IPS-15b (cell line): Measurements from ENCODE around the gene CBLN3.
A peak's percentile ranks its signal among the peaks of the same experiment; 100 is the strongest.

Experiments
- H3K27me3 ChIP-seq: one replicate; pipeline ENCODE4 v1.6.1; 2013; ENCODE audit warnings: low read length; ENCODE audit not compliant: control insufficient read depth, insufficient read depth
- H3K36me3 ChIP-seq: one replicate; pipeline ENCODE4 v1.6.1; 2013; ENCODE audit warnings: low read length; ENCODE audit not compliant: control insufficient read depth, insufficient read depth
- H3K4me1 ChIP-seq: one replicate; pipeline ENCODE4 v1.6.1; 2013; ENCODE audit warnings: mild to moderate bottlenecking, low read length; ENCODE audit not compliant: control insufficient read depth, insufficient read depth
- H3K4me3 ChIP-seq: one replicate; pipeline ENCODE4 v1.5.1; 2013; ENCODE audit warnings: low read depth, low read length
- H3K9ac ChIP-seq: one replicate; pipeline ENCODE4 v1.6.1; 2013; ENCODE audit warnings: low read depth, mild to moderate bottlenecking, low read length
- H3K9me3 ChIP-seq: one replicate; pipeline ENCODE4 v1.6.1; 2013; ENCODE audit warnings: mild to moderate bottlenecking, low read length; ENCODE audit not compliant: control insufficient read depth, insufficient read depth

The CBLN3 gene

GRCh38 chr14:24428628-24429394, 657 bp downstream of the CBLN3 start:
- Histone ChIP-seq H3K36me3 (peaks cover 5% of the 10 kb centered on the region), H3K4me1 (peaks cover 13% of the 10 kb centered on the region), H3K9ac (peak overlapping the region; percentile 54), H3K4me3 (peak overlapping the region; percentile 97), H3K9me3 (no peaks in the 10 kb centered on the region), H3K27me3 (peaks cover 7% of the 10 kb centered on the region)

GRCh38 chr14:24427537-24428508, 1.6 kb downstream of the CBLN3 start:
- H3K4me3 ChIP-seq: no peak overlapping the region
- no peaks in the 10 kb centered on the region for H3K9me3 ChIP-seq
- peaks cover 11% of the 10 kb centered on the region for H3K27me3 ChIP-seq
- H3K9ac ChIP-seq: no peak overlapping the region
- H3K4me1 ChIP-seq: peaks cover 13% of the 10 kb centered on the region
- H3K36me3 ChIP-seq: peaks cover 5% of the 10 kb centered on the region

GRCh38 chr14:24426912-24427536, 2.4 kb downstream of the CBLN3 start:
- no peak overlapping the region for H3K4me3 ChIP-seq
- no peak overlapping the region for H3K9ac ChIP-seq
- no peaks in the 10 kb centered on the region for H3K36me3 ChIP-seq
- H3K27me3 ChIP-seq: peaks cover 13% of the 10 kb centered on the region
- no peaks in the 10 kb centered on the region for H3K9me3 ChIP-seq
- peaks cover 13% of the 10 kb centered on the region for H3K4me1 ChIP-seq

- no peak overlapping the region for H3K4me3 ChIP-seq
- H3K36me3 ChIP-seq: no peaks in the 10 kb centered on the region
- no peak overlapping the region for H3K9ac ChIP-seq
- H3K9me3 ChIP-seq: no peaks in the 10 kb centered on the region
- peaks cover 13% of the 10 kb centered on the region for H3K27me3 ChIP-seq
- H3K4me1 ChIP-seq: peaks cover 10% of the 10 kb centered on the region
Observed at GRCh38 chr14:24426150-24426911, 3.1 kb downstream of the CBLN3 start.

GRCh38 chr14:24425704-24426103, 3.8 kb downstream of the CBLN3 start:
- peaks cover 6% of the 10 kb centered on the region for H3K4me1 ChIP-seq
- H3K9ac ChIP-seq: no peak overlapping the region
- no peak overlapping the region for H3K4me3 ChIP-seq
- H3K9me3 ChIP-seq: no peaks in the 10 kb centered on the region
- no peaks in the 10 kb centered on the region for H3K36me3 ChIP-seq
- peaks cover 13% of the 10 kb centered on the region for H3K27me3 ChIP-seq

- Histone ChIP-seq H3K4me3 (no peak overlapping the region), H3K9ac (no peak overlapping the region), H3K9me3 (no peaks in the 10 kb centered on the region), H3K27me3 (peaks cover 12% of the 10 kb centered on the region), H3K36me3 (no peaks in the 10 kb centered on the region), H3K4me1 (no peaks in the 10 kb centered on the region)
Observed at GRCh38 chr14:24422694-24423601, 6.5 kb downstream of the CBLN3 start.

- H3K9ac ChIP-seq: no peak overlapping the region
- no peaks in the 10 kb centered on the region for H3K9me3 ChIP-seq
- peaks cover 12% of the 10 kb centered on the region for H3K27me3 ChIP-seq
- H3K4me3 ChIP-seq: no peak overlapping the region
- no peaks in the 10 kb centered on the region for H3K4me1 ChIP-seq
- H3K36me3 ChIP-seq: no peaks in the 10 kb centered on the region
Observed at GRCh38 chr14:24422261-24422660, 7.2 kb downstream of the CBLN3 start.

GRCh38 chr14:24418492-24418873, 11.0 kb downstream of the CBLN3 start:
- no peaks in the 10 kb centered on the region for H3K4me1 ChIP-seq

GRCh38 chr14:24417832-24418491, 11.5 kb downstream of the CBLN3 start:
- Histone ChIP-seq H3K4me1 (no peaks in the 10 kb centered on the region), H3K36me3 (peaks cover 11% of the 10 kb centered on the region), H3K9me3 (no peaks in the 10 kb centered on the region)

More at GRCh38 chr14:24418492-24418873, 11.0 kb downstream of the CBLN3 start:
- Histone ChIP-seq H3K36me3 (peaks cover 6% of the 10 kb centered on the region), H3K9me3 (no peaks in the 10 kb centered on the region), H3K27me3 (peaks cover 12% of the 10 kb centered on the region), H3K4me3 (no peak overlapping the region), H3K9ac (no peak overlapping the region)

GRCh38 chr14:24416932-24417619, 12.4 kb downstream of the CBLN3 start:
- H3K9ac ChIP-seq: no peak overlapping the region
- H3K9me3 ChIP-seq: no peaks in the 10 kb centered on the region
- H3K4me3 ChIP-seq: no peak overlapping the region
- peaks cover 13% of the 10 kb centered on the region for H3K36me3 ChIP-seq
- peaks cover 5% of the 10 kb centered on the region for H3K27me3 ChIP-seq
- no peaks in the 10 kb centered on the region for H3K4me1 ChIP-seq

More at GRCh38 chr14:24417832-24418491, 11.5 kb downstream of the CBLN3 start:
- H3K4me3 ChIP-seq: no peak overlapping the region
- H3K9ac ChIP-seq: no peak overlapping the region
- H3K27me3 ChIP-seq: peaks cover 9% of the 10 kb centered on the region
